GM19467 (cell line): Measurements from ENCODE around the gene TXN.
"Not testable (repeated sequence)": the region's sequence is repeated elsewhere in the genome, so short reads cannot be mapped to it uniquely, and the experiment has no call there.

Experiments used
- ATAC-seq: cut with Tn5 transposase; IDR thresholded peaks from one replicate; pipeline ENCODE4 v1.9.1; 2021; ENCODE audit warnings: mild to moderate bottlenecking, moderate library complexity; ENCODE audit not compliant: unreplicated experiment

Gene TXN

DNA sequence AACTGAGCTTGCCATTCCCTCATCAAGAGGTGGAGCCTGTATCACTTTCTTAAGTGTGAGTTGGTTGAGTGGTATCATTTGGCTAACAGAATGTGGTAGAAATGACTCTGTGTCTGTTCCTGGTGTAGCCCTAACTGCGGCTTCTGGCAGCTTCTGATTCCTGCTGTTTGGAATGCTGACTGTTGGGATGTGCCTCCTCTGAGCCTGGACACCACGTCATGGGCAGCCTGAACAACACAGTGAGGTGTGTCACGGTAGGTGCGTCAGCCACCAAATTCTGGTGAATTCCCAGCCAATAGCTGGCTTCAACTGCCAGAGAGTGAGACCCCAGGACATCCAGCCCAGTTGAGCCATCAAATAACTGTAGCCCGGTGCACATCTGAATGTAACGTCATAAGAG is 42.2 kb downstream of the TXN start:
- no peak for ATAC-seq

- no peak for ATAC-seq
Measured at GRCh38 chr9:110213413-110214044, 42.8 kb downstream of the TXN start.

DNA sequence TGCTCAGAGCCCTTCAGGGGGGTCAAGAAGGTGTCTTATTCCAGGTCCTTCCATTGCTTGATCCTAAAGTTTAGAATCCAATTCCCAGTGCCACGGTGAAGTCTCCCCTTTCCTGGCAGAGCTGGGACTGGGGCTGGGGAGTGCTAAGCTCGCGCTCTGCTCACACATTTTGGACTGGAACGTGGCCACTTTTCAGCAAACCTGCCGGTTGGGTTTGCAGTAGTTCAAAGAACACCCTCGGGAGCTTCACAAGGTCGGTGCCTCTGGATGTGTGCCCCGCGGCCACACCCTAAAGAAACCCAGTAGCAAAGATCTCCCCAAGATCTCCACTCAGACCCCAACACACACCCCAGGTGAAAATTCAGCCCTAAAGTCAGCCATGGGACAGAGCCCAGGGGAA is 48.3 kb downstream of the TXN start, which contains the start of gene C9orf152:
TSS of gene C9orf152 (minus strand) at position 129 of the 400 bp plus-strand sequence. CDS start 580 bp downstream, outside the sequence.
- no peak for ATAC-seq

DNA sequence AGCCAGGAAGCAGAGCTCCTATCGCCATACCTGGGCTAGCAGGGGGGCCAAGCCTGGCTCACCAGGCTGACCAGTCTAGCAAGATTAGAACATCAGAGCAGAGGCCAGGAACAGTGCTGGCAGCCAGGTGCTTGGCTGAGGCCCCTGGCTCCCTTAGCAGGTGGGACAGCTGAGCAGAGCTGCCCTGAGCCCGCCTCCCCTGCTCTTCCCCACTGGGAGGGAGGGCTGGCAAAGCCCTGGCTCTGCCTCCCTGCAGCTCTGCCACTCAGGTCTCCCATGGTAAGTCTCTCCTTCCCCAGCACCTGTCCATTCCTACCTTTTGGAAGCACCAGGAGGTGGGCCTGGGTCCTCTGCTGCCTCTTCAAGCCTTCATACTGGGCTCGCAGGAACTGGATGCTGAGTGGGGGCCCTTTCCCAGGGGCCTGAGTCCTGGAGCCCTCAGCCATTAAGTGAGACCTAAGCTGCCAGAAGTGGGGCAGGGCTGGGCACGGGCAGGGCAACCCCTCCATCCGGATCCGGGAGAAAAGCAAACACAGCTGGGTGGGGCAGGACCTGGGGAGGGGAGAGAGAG is 49.2 kb downstream of the TXN start:
- ATAC-seq = no peak

GRCh38 chr9:110206389-110206788 is 49.9 kb downstream of the TXN start:
- no peak for ATAC-seq

GRCh38 chr9:110205612-110206011 is 50.7 kb downstream of the TXN start:
- ATAC-seq = not testable (repeated sequence)

- ATAC-seq = no peak
Measured at GRCh38 chr9:110202232-110202631, 54.1 kb downstream of the TXN start.

DNA sequence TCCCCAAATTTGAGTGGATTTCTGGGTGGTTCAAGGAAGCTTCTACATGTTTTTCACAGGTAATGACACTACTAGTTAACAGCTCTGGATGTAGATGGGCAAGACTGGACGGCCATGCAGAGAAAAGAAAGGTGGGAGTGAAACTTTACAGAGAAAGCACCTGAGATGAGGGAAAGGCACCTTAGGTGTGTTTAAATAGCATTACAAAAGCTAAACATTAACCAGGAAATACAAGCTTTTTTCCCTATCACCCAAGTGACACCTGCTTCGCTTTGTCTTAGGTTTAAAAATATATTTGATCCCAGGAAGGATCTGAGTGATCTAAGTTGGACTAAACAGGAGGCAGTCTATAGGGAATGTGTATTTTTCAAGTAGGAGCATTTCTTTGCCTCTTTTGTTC is 56.7 kb downstream of the TXN start:
- ATAC-seq = no peak

DNA sequence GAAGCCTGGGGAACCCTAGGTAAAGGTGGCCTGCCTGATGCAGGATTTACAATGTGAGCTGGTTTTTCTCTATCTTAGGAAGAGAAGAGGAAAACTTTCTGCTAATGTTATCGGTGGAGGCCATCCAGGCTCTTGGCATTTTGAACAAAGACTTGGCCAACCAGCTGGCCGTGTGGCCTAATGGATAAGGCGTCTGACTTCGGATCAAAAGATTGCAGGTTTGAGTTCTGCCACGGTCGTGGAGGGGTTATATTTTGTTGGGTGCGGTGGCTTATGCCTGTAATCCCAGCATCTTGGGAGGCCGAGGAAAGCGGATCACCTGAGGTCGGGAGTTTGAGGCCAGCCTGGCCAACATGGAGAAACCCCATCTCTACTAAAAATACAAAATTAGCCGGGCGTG is 58.0 kb downstream of the TXN start:
- no peak for ATAC-seq

- ATAC-seq = no peak
Measured at GRCh38 chr9:110197330-110198187, 58.7 kb downstream of the TXN start.

DNA sequence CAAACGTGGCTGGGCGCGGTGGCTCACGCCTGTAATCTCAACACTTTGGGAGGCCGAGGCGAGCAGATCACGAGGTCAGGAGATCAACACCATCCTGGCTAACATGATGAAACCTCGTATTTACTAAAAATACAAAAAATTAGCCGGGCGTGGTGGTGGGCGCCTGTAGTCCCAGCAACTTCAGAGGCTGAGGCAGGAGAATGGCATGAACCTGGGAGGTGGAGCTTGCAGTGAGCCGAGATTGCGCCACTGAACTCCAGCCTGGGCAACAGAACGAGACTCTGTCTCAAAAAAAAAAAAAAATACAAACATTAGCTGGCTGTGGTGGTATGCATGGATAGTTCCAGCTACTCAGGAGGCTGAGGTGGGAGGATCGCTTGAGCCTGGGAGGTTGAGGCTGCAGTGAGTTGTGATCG is 60.2 kb downstream of the TXN start:
- not testable (repeated sequence) for ATAC-seq
